Measurements from ENCODE around the gene SETD5.

SETD5 gene

DNA sequence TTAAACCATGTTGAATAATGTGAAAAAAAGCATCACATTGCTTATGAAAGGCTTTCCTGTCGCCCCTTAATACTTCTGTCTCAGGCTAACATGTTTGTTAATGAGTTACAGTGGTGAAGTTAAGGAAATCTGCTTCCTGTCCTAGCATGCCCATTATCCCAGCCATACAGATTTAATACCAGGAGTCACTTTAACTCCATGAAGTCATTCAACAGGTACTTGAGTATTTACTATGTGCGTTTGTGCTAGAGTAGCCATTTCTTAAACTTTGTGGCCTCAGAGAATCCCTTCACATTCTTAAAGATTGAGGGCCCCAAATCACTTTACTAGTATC lies 10.1 kb upstream of the SETD5 start:
- no peak for DNase-seq (ENCODE audit: low read depth)

DNA sequence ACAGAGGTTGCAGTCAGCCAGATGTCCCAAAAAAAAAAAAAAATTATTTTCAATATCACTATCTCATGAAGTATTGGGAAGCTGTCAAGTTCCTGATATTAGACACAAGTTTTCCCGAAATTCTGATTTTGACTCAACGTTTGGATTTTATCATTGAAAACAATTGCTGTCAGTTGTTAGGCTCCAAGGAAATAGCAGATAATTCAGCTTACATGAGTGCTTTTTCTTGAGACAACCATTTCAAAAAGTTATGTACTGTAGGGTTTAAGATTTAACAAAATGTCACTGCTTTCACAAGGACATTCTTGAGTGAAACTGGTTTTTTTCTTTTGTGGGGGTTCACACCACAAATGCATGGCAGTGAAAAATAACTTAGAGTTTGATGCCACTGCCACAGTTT lies 9.3 kb upstream of the SETD5 start:
- no peak for DNase-seq (ENCODE audit: low read depth)

DNA sequence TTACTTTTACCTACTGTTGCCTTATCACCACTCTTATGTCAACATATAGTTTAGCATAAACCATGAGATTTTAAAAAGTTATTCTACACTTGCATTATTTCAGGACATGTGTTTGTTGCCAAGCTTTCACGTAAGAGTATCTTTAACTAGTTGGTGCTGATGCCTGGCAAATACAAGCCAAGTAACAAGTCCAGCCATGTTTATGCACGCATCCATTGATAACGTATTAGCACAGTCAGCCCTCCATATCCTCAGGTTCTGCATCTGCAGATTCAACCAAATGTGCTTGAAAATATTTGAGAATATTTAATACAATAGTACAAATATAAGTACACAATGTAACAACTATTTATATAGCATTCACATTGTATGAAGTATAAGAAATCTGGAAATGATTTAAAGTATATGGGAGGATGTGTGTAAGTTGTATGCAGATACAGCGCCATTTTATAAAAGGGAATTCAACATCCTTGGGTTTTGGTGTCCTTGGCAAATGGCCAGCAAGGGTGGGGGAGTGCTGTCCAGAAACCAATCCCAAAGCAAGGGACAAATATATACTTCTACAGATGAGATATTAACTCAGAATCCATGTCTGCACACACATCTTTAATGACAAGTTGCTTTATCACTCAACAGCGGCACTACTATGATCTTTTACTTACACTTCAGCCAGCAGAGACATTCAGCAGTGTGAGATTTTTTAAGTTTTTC lies 8.7 kb upstream of the SETD5 start:
- no peak for DNase-seq (ENCODE audit: low read depth)

DNA sequence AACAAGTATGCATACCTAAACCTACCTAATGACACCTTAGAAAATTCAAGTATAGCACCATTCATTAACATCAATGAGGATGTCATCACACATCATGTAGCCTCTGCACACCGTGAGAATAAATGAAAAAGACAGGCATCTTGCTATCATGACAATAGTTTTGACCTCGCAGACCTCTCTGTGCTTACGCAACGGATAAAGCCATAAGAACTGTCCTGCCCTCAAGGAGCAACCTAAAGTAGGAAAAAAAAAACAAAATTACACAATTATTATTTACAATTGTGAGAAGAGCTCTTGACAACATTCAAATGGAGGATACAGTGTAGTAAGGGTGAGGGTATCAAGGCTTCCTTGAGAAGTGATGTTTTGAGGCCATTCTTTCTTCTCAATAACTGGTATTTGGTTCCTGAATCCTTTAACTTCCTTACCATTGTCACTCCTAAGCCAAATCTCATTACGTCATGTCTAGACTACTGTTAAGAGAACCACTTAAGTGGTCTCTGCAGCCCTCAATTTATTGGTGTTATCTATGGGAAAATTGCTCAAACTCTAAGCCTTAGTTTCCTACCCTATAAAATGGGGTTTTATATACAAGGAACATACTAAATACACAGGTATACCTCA lies 7.0 kb upstream of the SETD5 start:
- DNase-seq (ENCODE audit: low read depth) = no peak

DNA sequence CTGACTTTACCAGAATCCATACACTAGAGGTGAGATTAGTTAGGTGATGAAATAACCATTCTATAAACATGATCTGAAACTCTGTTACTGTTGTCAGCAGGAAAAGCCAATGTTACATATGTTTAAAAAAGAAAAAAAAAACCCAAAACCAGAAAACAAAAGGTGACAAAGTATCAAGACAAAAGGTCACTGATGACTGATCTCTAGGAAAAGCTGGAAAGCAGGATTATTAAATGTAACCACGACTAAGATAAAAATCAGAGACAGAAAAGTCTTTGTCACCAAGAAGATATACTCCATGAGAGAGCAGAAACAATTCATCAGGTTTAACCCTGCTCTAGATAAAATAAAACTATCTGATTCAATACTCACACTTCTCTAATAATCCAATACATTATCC lies 5.4 kb upstream of the SETD5 start:
- no peak for DNase-seq (ENCODE audit: low read depth)

DNA sequence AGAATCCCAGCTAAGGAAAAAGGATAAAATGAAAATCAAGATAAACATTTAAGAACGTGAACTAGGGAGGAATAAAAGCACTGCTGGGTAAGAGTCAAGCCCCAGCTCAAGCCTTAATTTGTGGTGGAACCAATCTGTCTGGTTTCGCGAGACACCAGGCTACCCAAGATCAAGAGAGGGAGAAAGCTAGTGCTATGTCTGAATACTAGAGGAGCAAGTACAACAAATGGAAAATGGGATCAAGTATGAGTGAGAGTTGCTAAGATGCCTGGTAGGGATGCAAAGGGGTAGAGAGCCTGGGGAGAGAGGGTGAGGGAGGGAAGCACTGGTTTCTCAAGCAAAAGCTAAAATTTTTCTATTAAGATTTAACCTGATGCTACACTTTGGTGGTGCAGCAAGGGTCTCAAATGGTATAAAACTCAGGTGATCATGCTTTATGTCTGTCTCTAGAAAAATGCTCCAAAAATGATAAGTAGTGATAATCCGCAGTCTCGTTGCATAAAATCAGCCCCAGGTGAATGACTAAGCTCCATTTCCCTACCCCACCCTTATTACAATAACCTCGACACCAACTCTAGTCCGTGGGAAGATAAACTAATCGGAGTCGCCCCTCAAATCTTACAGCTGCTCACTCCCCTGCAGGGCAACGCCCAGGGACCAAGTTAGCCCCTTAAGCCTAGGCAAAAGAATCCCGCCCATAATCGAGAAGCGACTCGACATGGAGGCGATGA lies 1.7 kb upstream of the SETD5 start:
- no peak for DNase-seq (ENCODE audit: low read depth)

DNA sequence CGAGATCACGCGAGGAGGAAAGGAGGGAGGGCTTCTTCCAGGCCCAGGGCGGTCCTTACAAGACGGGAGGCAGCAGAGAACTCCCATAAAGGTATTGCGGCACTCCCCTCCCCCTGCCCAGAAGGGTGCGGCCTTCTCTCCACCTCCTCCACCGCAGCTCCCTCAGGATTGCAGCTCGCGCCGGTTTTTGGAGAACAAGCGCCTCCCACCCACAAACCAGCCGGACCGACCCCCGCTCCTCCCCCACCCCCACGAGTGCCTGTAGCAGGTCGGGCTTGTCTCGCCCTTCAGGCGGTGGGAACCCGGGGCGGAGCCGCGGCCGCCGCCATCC lies 1.1 kb upstream of the SETD5 start:
- no peak for DNase-seq (ENCODE audit: low read depth)

DNA sequence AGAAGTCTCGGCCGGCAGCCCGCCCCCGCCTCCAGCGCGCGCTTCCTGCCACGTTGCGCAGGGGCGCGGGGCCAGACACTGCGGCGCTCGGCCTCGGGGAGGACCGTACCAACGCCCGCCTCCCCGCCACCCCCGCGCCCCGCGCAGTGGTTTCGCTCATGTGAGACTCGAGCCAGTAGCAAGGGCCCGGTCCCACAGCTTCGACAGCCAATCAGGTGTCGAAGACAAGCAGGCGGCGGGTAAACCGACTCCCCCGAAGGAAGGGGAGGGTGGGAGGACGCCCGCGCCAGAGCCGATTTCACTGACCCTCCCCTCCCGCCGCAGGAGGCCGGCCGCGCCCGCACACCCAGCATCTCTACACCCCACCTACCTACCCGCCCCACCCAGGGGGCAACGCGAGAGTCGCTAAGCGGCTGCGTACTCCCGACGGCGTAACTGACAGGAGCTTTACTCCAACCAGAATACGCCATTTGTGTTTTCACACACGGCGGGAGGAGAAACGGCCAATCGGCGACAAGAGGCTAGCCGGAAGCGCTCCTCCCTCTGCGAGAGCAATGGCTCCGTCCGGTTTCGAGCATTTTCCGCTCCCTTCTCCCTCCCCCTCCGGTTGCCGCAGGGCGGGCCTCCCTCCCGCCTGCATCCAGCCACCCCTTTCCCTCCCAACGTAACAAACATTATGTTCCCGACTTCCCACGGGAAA lies 633 bp upstream of the SETD5 start:
- DNase-seq (ENCODE audit: low read depth) = peak; percentile 96

DNA sequence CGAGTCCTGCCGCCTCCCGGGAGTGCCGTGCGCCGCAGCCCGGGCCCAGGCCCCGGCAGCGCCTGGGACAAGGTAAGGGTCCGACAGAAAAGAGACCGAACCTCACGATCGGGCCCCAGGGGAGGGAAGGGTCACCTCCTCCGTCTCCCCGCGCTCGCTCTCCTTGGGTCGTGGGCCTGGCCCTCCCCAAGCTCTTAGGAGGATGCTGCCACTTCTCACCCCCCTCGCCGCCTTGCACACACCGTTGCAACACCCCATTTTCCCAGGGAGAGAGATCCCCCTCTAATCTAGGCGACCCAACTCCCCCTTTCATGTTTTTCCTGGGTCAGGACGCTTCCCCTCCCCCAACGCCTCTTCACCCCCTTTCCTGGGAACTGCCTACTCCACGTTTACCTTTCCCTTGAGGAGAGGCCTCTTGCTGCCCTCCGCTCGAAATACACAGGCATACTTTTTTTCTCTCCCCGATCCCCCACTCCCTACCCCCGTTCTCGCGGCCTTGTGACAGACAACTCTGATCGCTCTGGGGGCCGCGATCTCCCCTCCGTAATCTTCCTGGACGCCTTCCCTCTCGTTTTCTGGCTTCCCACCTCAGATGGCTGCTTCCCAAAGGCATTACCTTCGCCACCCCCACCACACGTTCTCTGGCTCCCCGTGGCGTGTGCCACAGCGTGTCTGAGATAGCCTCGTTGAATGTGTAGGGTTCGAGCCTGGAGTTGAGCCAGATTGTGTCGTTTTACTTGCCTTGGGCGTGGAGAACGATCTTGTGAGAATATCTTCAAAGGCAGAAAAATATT lies 688 bp downstream of the SETD5 start:
- no peak for DNase-seq (ENCODE audit: low read depth)

DNA sequence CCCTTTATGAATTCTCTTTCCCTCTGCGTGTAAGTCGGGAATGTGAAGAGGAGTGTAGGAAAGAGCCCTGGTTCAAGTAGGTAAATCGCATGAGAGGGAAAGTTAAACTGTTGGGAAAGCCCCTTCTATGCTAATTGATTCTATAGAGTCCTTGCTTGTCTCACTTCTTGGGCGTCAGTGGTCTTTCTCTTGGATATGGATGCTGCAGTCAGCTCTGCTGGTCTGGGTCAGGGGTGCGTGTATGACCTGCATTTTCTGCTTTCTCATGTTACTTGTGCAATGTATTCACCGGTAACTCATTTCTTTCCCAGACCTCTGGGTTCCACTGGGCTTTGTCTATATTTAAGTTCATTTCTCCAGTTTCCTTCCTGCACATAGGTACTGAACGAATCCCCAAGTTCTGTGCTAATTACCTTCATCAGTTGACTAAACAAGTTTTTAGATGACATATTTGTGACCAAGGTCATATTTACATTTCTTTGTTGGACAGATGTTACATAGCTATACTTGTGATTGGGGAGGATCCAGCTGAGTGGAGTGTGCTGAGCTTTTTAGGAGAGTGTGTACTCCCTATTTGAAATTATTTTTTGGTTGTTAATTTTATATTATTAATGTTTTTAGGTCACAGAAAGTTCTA lies 1.4 kb downstream of the SETD5 start:
- DNase-seq (ENCODE audit: low read depth) = no peak

DNA sequence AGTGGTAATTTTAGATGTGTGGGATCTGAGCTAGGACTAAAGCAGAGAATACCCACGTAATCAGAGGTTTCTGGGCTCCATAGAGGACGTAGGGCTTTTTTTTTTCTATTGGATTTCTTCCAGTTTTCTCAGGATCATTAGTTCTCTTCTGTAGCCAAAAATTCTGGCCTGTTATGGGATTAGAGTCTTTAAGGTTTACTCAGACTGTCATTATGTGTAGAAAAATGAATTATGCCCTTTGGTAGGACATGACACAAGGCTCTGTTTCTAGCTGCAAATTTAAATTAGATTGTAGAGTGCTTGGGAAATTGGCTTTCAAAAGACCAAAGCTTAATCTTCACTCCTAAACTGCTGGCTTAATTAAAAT lies 1.9 kb downstream of the SETD5 start:
- no peak for DNase-seq (ENCODE audit: low read depth)

DNA sequence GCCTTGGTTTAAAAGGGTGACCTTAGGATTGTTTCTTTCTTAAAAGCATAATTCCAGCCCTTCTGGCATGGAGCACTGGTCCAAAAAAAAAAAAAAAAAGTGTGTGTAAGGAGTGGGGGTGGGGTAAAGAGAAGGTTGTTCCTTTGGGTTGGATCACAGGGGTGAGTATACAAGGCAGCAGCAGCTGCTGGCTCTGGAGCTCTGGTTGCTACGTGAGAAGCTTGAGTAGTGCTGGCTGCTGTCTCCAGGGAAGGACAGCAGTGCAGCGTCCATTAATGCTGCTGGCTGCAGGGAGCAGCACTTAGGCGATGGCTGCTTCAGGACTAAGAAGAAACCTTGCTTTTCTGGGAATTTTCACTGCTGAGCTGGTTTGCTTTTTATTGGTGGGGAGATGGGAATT lies 2.3 kb downstream of the SETD5 start:
- DNase-seq (ENCODE audit: low read depth) = no peak

DNA sequence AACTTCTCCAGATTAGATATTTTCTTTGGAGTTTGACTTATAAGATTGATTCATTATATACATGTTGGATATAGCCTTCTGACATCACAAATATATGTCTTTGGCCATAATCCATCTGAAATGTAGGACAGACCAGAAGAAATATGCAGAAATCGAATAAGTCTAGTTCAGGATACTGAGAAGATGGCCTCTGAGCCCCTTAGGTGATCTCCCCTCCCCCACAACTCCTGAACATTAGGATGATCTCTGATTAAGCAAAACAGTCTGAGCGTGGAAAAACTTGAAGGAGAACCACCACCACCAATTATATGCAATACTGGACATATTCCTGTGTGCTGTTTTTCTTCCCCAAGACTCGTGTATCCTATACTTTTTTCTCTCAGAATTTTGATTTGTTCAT lies 3.2 kb downstream of the SETD5 start:
- no peak for DNase-seq (ENCODE audit: low read depth)

DNA sequence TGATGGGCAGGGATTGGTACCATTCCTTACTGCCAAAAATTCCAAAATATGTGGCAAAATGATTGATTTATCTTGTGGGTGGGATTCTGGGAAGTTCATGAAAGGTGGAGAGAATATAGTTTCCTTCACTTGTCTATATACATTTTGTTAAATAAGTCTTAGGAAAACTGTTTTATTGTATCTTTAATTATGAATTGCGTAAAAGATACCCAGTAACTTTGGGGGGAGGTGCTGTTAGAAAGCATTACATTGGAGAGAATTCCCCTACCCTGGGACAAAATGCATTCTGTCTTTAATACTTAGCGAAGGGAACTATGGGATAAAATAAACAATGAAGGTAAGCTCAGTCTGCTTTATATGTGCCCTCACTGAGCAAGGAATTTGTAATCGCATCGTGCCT lies 4.6 kb downstream of the SETD5 start:
- no peak for DNase-seq (ENCODE audit: low read depth)

DNA sequence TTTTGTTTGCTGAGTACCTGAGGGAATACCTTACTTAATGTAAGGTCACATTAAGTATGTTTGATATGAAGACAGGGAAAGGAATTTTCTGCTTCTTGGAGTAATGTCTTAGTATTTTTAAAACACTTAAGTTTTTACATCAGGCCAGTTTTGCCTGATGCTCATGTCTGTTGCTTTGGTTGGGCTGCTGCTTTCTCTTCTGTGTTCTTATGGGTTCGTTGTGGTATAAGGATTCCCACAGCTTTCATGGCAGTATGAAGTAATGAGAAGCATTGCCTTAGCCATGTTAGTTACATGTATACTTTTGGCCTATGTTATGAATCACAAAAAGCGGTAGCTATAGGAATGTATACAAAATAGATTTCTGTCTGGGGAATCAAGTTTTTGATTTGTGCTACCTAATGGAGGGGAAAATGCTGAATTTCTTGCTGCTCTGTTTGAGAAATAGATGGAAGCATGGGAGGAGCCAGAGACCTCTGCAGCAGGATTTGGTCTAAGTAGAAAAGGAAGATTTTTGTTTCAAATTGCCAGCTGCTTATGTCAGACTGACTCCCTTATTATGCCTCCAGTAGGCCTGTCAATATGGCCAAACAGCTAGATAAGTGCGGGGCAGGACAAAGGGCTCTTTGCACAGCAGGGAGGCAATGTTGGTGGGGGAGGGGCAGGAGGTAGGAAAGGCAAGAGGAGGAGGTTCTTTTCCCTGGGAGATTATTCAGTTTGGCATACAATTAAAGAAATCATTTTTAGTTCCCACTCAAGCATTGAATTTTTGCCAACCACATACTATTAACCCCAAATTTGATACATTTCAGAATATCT lies 5.2 kb downstream of the SETD5 start:
- DNase-seq (ENCODE audit: low read depth) = no peak

DNA sequence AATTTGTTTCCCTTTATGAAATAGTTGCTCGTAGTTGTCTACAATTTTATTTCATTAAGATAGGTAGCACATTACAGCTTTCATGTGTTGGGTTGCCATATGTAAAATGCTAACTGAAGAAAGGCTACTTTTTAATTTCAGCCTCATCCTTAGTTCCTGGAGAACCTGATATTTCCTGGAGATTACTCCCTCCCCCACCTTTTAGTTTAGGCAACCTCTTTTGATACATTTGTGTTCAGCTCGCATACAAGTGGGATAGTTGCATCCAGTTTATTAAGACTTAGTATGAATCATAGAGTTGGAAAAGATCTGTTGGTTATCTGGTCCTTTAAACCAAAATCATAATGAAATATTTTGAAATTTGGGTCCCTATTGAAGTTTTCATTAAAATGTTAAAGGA lies 6.0 kb downstream of the SETD5 start:
- DNase-seq (ENCODE audit: low read depth) = no peak

DNA sequence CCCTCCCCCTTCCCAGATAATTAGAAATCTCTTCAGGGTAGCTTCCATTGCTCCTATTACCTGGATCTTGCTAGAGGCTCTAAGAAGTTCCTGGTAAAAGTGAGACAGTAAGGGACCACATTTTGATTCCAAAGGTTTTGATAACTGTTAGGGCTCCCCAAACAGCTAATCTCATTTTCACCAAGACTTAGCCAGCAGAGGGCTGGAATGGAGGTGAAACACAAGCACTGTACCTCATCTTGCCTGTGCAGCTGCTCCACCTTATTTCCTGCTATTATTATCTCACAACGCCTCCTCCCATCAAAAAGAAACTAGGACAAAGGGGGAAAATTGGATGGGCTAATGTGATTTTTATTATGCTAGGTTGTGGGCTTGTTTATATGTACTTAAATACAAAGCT lies 7.3 kb downstream of the SETD5 start:
- DNase-seq (ENCODE audit: low read depth) = no peak

DNA sequence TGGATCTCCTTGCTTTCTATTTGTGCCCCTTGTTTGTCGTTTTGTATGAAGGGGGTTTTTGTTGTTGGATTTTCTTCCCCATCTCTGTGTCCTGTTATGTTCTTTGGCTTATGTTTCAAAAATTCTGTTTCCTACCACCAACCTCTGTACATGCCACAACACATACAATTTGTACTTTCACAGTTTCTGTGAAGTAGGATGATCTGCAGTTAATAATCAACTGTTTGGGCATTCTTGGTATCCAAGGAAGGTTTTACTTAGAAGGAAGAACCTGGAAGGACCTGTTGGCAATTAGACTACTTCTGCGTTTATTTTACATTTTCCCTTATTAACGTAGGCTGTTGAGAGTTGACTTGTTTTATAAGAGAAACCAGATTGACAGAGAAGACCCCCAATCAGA lies 8.3 kb downstream of the SETD5 start:
- DNase-seq (ENCODE audit: low read depth) = no peak

DNA sequence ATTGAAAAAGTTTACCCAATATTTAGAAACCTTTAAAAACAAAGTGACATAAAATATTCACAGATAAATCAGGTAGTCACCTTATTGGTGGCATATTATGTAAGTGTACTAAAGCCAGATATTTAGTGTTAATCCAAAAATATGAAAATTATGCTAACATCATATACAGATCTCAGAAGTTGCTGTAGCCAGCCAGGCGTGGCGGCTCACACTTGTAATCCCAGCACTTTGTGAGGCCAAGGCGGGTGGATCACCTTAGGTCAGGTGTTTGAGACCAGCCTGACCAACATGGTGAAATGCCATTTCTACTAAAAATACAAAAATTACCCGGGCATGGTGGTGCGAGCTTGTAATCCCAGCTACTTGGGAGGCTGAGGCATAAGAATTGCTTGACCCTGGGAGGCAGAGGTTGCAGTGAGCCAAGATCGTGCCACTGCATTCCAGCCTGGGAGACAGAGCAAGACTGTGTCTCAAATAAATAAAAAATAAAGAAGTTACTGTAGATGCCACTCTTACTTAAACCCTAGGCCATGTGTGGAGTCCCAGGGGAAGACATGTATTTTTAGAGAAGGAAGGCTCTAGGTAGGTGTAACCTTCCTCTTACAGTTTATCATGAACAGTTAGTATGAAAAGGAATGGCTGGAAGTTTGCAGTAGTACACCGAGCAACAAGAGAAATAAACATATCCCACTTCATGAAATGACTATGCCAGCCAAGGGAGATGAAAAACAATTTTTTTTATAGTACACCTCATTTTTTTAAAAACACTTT lies 9.6 kb downstream of the SETD5 start:
- DNase-seq (ENCODE audit: low read depth) = no peak

DNA sequence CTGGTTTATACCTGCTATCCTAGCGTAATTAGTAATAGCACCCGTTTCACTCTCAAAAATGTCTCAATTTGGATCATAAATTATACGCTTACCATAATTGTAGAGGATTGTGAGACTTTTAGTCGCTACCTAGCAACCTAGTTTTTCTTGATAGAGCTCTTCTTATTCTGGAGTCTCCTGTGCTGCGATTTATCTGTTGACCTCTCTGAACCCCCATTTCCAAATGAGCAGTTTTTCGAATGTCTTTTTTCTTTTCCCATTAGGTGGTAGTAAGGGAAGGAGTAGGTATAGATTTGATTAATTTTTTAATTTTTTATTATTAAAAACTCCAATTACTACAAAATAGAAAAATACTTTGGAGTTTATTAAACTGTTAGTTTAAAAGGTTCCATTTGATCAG lies 10.6 kb downstream of the SETD5 start:
- no peak for DNase-seq (ENCODE audit: low read depth)
